HepG2 (cell line): ENCODE data around the gene SLC35F6. TPM values are rescaled to one million over a fixed set of nuclear protein-coding genes. Genes with fewer than 3 reads are reported as not detected.

Experiments used
- ARNT2 ChIP-seq: sonication (generic); formaldehyde crosslinking; IDR thresholded peaks from 2 replicates; pipeline ENCODE4 v1.8.0; 2022; ENCODE audit warnings: mild to moderate bottlenecking, low read depth, missing genetic modification reagents, moderate library complexity
- CENPT ChIP-seq: sonication (generic); formaldehyde crosslinking; IDR thresholded peaks from 2 replicates; pipeline ENCODE4 v1.8.0; 2022; ENCODE audit warnings: low read depth, mild to moderate bottlenecking, moderate library complexity, missing genetic modification reagents
- ELF1 ChIP-seq: sonication (generic); formaldehyde crosslinking; IDR thresholded peaks from 2 replicates; pipeline ENCODE4 v1.4.0; 2020; ENCODE audit warnings: missing genetic modification reagents
- GMEB1 ChIP-seq: sonication (generic); formaldehyde crosslinking; IDR thresholded peaks from 2 replicates; pipeline ENCODE4 v1.5.1; 2020; ENCODE audit warnings: missing genetic modification reagents, mild to moderate bottlenecking, borderline replicate concordance
- HDAC1 ChIP-seq: sonication (generic); formaldehyde crosslinking; IDR thresholded peaks from 2 replicates; pipeline ENCODE4 v1.5.1; 2020; ENCODE audit warnings: mild to moderate bottlenecking, missing genetic modification reagents
- HOXA3 ChIP-seq: sonication (generic); formaldehyde crosslinking; IDR thresholded peaks from 2 replicates; pipeline ENCODE4 v1.5.0; 2020; ENCODE audit warnings: missing genetic modification reagents
- IKZF4 ChIP-seq: sonication (generic); formaldehyde crosslinking; IDR thresholded peaks from 2 replicates; pipeline ENCODE4 v1.5.1; 2020; ENCODE audit warnings: borderline replicate concordance, mild to moderate bottlenecking, low read depth, missing genetic modification reagents; ENCODE audit errors: not compliant biosample characterization
- IKZF5 ChIP-seq: IDR thresholded peaks from 2 replicates; pipeline ENCODE4 v1.6.1; 2018; ENCODE audit warnings: missing genetic modification reagents, mild to moderate bottlenecking, missing compliant biosample characterization
- KDM1A ChIP-seq: IDR thresholded peaks from 2 replicates; pipeline ENCODE4 v1.6.1; 2016; ENCODE audit warnings: missing compliant biosample characterization
- KDM2A ChIP-seq: sonication (generic); formaldehyde crosslinking; IDR thresholded peaks from 2 replicates; pipeline ENCODE4 v1.4.0; 2020; ENCODE audit warnings: low read depth, missing genetic modification reagents, borderline replicate concordance
- MIXL1 ChIP-seq: IDR thresholded peaks from 2 replicates; pipeline ENCODE4 v1.6.1; 2016
- PAX8 ChIP-seq: sonication (generic); formaldehyde crosslinking; IDR thresholded peaks from 2 replicates; pipeline ENCODE4 v1.8.0; 2022; ENCODE audit warnings: mild to moderate bottlenecking, missing genetic modification reagents, borderline replicate concordance
- SOX13 ChIP-seq, 3 experiments: fragments of 450-650 bp in 1 of 3; sonication (generic) in 1 of 3; formaldehyde crosslinking in 1 of 3; IDR thresholded peaks in 2 of 3; conservative IDR thresholded peaks in 1 of 3; 2 replicates each; pipeline versions ENCODE4 v1.5.0 to v1.6.1; 2016 to 2020; ENCODE audit warnings: antibody characterized with exemption in 1 of 3, mild to moderate bottlenecking in 1 of 3, missing compliant biosample characterization in 1 of 3, missing genetic modification reagents in 1 of 3, moderate library complexity in 1 of 3
- TFE3 ChIP-seq: IDR thresholded peaks from 2 replicates; pipeline ENCODE4 v1.6.1; 2016
- XBP1 ChIP-seq: sonication (generic); formaldehyde crosslinking; IDR thresholded peaks from 2 replicates; pipeline ENCODE4 v1.5.0; 2020; ENCODE audit warnings: missing genetic modification reagents
- ZFYVE20 ChIP-seq: sonication (generic); formaldehyde crosslinking; IDR thresholded peaks from 2 replicates; pipeline ENCODE4 v1.8.0; 2023; ENCODE audit warnings: low read depth, mild to moderate bottlenecking, moderate library complexity, missing genetic modification reagents, borderline replicate concordance
- ZNF17 ChIP-seq: sonication (generic); formaldehyde crosslinking; IDR thresholded peaks from 2 replicates; pipeline ENCODE4 v1.5.0; 2020; ENCODE audit warnings: mild to moderate bottlenecking, missing genetic modification reagents
- ZNF431 ChIP-seq: sonication (generic); formaldehyde crosslinking; IDR thresholded peaks from 2 replicates; pipeline ENCODE4 v1.9.0; 2022; ENCODE audit warnings: missing genetic modification reagents, low read depth, mild to moderate bottlenecking, borderline replicate concordance
- ZNF451 ChIP-seq: sonication (generic); formaldehyde crosslinking; IDR thresholded peaks from 2 replicates; pipeline ENCODE4 v1.5.0; 2020; ENCODE audit warnings: mild to moderate bottlenecking, missing genetic modification reagents
- ZNF543 ChIP-seq: sonication (generic); formaldehyde crosslinking; IDR thresholded peaks from 2 replicates; pipeline ENCODE4 v1.4.0; 2020; ENCODE audit warnings: mild to moderate bottlenecking, missing genetic modification reagents
- ZNF720 ChIP-seq: sonication (generic); formaldehyde crosslinking; IDR thresholded peaks from 2 replicates; pipeline ENCODE4 v1.4.0; 2020; ENCODE audit warnings: missing genetic modification reagents
- ZNF740 ChIP-seq: sonication (generic); formaldehyde crosslinking; IDR thresholded peaks from 2 replicates; pipeline ENCODE4 v1.4.0; 2020; ENCODE audit warnings: missing genetic modification reagents
- ZNF768 ChIP-seq: sonication (generic); formaldehyde crosslinking; IDR thresholded peaks from 2 replicates; pipeline ENCODE4 v1.4.0; 2020; ENCODE audit warnings: missing genetic modification reagents
- ZNF879 ChIP-seq: sonication (generic); formaldehyde crosslinking; IDR thresholded peaks from 2 replicates; pipeline ENCODE4 v1.8.1; 2023; ENCODE audit warnings: missing genetic modification reagents
- ZSCAN22 ChIP-seq: sonication (generic); formaldehyde crosslinking; IDR thresholded peaks from 2 replicates; pipeline ENCODE4 v1.4.0; 2020; ENCODE audit warnings: mild to moderate bottlenecking, missing genetic modification reagents
- polyA plus RNA-seq, 8 experiments: library from polyadenylated mRNA; depleted of rRNA in 3 of 8; stranded (reverse) in 7 of 8; unstranded in 1 of 8; fragments of >200 nt; fragmentation: Illumina TruSeq in 4 of 8; extraction: Trizol in 4 of 8; gene quantifications; 2 replicates each; pipeline versions ENCODE4 v1.2.1 to v1.2.3, GENCODE V29; 2011 to 2016; ENCODE audit warnings: low read depth in 4 of 8, missing spikeins in 1 of 8, mixed read lengths in 1 of 8; ENCODE audit not compliant: insufficient read depth in 1 of 8
- total RNA-seq, 5 experiments: library from RNA; depleted of rRNA; stranded (reverse); fragments of >200 nt; fragmentation: Illumina TruSeq; extraction: Trizol; gene quantifications; 2 replicates each; pipeline ENCODE4 v1.2.3, GENCODE V29; 2016; ENCODE audit warnings: low read depth in 1 of 5

Gene SLC35F6
- total and polyA plus RNA-seq, 2 of the 13 experiments (the other 11 are each of a cell fraction or from before 2014, with no cell fraction given): 15.2 to 21.2 TPM

GRCh38 chr2:26721115-26722032, 42.7 kb upstream of the SLC35F6 start (continued):
- TF ChIP-seq ZNF768 (no peak), ZNF17 (CRISPR knock-in tag) (no peak), ZNF543 (CRISPR knock-in tag) (no peak), ZNF451 (no peak), ZNF720 (no peak), SOX13 (IDR thresholded peaks at IDR 0.05) (no peak), SOX13 (CRISPR knock-in tag; conservative IDR thresholded peaks at IDR 0.05 in 1 of 2, IDR thresholded peaks at IDR 0.05 in 1 of 2) (peak in 1 of 2 experiments; percentile 75; a peak in 2 of 4 replicates), PAX8 (no peak), ZNF879 (CRISPR knock-in tag) (no peak), KDM1A (CRISPR knock-in tag) (peak; percentile 87), ZFYVE20 (CRISPR knock-in tag) (no peak), IKZF5 (CRISPR knock-in tag) (peak; percentile 61; the same call in 1 of the 2 replicates), TFE3 (CRISPR knock-in tag) (no peak), KDM2A (CRISPR knock-in tag) (peak; percentile 39; the same call in 1 of the 2 replicates), ZNF431 (no peak), HOXA3 (0 out of 2 replicates have a peak, but pooled peaks have one; percentile 25), CENPT (CRISPR knock-in tag) (no peak), ARNT2 (no peak), ZSCAN22 (CRISPR knock-in tag) (no peak), ELF1 (CRISPR knock-in tag) (no peak), GMEB1 (CRISPR knock-in tag) (no peak), ZNF740 (CRISPR knock-in tag) (no peak), MIXL1 (CRISPR knock-in tag) (no peak), IKZF4 (no peak), XBP1 (CRISPR knock-in tag) (no peak), HDAC1 (peak; percentile 86; the same call in 1 of the 2 replicates)
